Cardiac fibroblast (primary cell): ENCODE measurements around the gene JPT2.
A peak's percentile ranks its signal among the peaks of the same experiment; 100 is the strongest.

Experiments used
- DNase-seq, 2 donors: peaks; one replicate each; pipeline versions ENCODE4 v3.0.0 to v3.0.0-alpha.2; 2010; ENCODE audit warnings: low read depth in 2 of 2
- H3K4me3 ChIP-seq, 2 donors: replicated peaks in 1 of 2; 1 replicate in 1 of 2; 2 replicates in 1 of 2; pipeline ENCODE4 v1.5.1; 2011; ENCODE audit warnings: low read depth in 2 of 2, low read length in 2 of 2, mild to moderate bottlenecking in 2 of 2, moderate library complexity in 1 of 2
- CTCF ChIP-seq: IDR thresholded peaks from one replicate; pipeline ENCODE4 v1.5.1; 2011; ENCODE audit warnings: low read depth, mild to moderate bottlenecking, low read length, inconsistent platforms

Gene JPT2

GRCh38 chr16:1740234-1740633, 62.2 kb downstream of the JPT2 start:
- no peak for TF ChIP-seq CTCF

GRCh38 chr16:1740781-1741490, 62.9 kb downstream of the JPT2 start:
- no peak for DNase-seq
- no peak for TF ChIP-seq CTCF
- H3K4me3 ChIP-seq, result no peak overlapping the region

More at GRCh38 chr16:1740234-1740633, 62.2 kb downstream of the JPT2 start:
- H3K4me3 ChIP-seq, result no peak overlapping the region
- no peak for DNase-seq

- no peak for TF ChIP-seq CTCF
- no peak for DNase-seq
- no peak overlapping the region for H3K4me3 ChIP-seq
Measured at GRCh38 chr16:1741553-1742165, 63.6 kb downstream of the JPT2 start.

GRCh38 chr16:1743376-1744337, 65.6 kb downstream of the JPT2 start:
- TF ChIP-seq CTCF, result no peak
- no peak for DNase-seq
- no peak overlapping the region for H3K4me3 ChIP-seq

GRCh38 chr16:1744338-1744840, 66.3 kb downstream of the JPT2 start:
- no peak for DNase-seq
- H3K4me3 ChIP-seq, result no peak overlapping the region
- no peak for TF ChIP-seq CTCF

GRCh38 chr16:1745181-1745899, 67.3 kb downstream of the JPT2 start:
- peak; percentile 39 to 61 for DNase-seq
- no peak for TF ChIP-seq CTCF
- H3K4me3 ChIP-seq, result no peak overlapping the region
